Liver (tissue), 3 donors: ENCODE results near the gene ALDH1B1.

ENCODE experiments used
- CTCF ChIP-seq: fragments of 150-350 bp; IDR thresholded peaks from 2 replicates; pipeline ENCODE4 v1.5.1; 2017; ENCODE audit warnings: improper control_type of control experiment, low read depth, low read length; ENCODE audit not compliant: missing input control
- EGR1 ChIP-seq, 2 donors: IDR thresholded peaks; 2 replicates each; pipeline ENCODE4 v1.6.1; 2016 to 2018; ENCODE audit warnings: antibody characterized with exemption in 2 of 2, low read depth in 2 of 2
- FOXA1 ChIP-seq: IDR thresholded peaks from 2 replicates; pipeline ENCODE4 v1.6.1; 2016; ENCODE audit warnings: antibody characterized with exemption
- JUND ChIP-seq, 2 donors: IDR thresholded peaks; 2 replicates each; pipeline ENCODE4 v1.6.1; 2016; ENCODE audit warnings: antibody characterized with exemption in 2 of 2
- RAD21 ChIP-seq, 2 donors: IDR thresholded peaks; 2 replicates each; pipeline ENCODE4 v1.6.1; 2016; ENCODE audit warnings: antibody characterized with exemption in 2 of 2, mild to moderate bottlenecking in 2 of 2
- RXRA ChIP-seq, 2 donors: IDR thresholded peaks; 2 replicates each; pipeline ENCODE4 v1.6.1; 2017 to 2018; ENCODE audit warnings: antibody characterized with exemption in 2 of 2, mild to moderate bottlenecking in 1 of 2
- TAF1 ChIP-seq: conservative IDR thresholded peaks from 2 replicates; pipeline ENCODE4 v1.6.1; 2016; ENCODE audit warnings: antibody characterized with exemption, mild to moderate bottlenecking
- YY1 ChIP-seq: IDR thresholded peaks from 2 replicates; pipeline ENCODE4 v1.6.1; 2016; ENCODE audit warnings: antibody characterized with exemption, mild to moderate bottlenecking
- TF ChIP-seq, protein P1 (sequence below): IDR thresholded peaks from 2 replicates; pipeline ENCODE4 v1.6.1; 2016; ENCODE audit warnings: antibody characterized with exemption
- TF ChIP-seq, protein P2 (sequence below): IDR thresholded peaks from 2 replicates; pipeline ENCODE4 v1.6.1; 2016; ENCODE audit warnings: antibody characterized with exemption
- TF ChIP-seq, protein P3 (sequence below): IDR thresholded peaks from 2 replicates; pipeline ENCODE4 v1.6.1; 2016; ENCODE audit warnings: antibody characterized with exemption
- TF ChIP-seq, protein P4 (sequence below): IDR thresholded peaks from 2 replicates; pipeline ENCODE4 v1.6.1; 2016; ENCODE audit warnings: antibody characterized with exemption, mild to moderate bottlenecking
- donor health status: healthy.
- donor health status: healthy.

DNA sequence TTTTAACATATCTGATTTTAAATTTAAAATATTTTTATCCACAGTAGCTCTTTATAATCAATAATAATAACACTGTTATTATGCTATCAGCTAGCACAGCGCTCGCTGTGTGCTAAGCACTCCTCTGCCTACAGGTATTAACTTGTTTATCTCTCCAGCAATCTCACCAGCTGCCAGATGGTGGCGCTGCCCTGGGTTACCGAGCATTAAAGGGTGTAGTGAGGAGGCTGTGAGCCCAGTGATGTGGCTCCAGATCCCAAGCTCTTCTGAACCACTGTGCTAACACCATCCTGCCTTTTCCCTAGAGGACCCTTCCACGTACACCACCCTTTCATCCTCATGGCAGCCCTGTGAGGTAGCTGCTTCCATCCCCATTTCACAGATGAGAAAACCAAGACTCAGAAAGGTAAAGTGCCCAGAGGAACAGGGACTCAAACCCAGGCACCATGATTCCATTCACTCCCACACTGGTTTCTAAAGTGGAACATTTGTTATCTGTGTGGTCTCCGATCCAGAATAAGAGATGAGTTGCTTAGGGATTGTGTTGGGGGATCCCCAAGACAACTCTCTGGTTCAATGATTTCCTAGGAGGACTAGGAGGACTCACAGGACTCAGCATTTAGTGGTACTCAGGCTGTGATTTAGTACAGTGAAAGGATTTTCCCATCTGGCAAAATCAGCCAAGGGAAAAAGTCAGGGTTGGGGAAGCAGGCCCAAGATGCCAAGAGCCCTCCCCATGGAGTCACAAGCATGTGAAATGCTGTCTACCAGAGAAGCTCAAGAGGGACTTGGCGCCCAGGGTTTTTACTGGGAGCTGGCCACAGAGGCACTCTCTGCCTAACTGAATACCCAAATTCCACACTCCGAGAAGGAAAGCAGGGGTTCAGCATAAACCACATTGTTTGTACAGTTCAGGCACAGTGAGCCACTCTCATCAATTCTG, 24.8 kb downstream of the ALDH1B1 start:
- TF ChIP-seq EGR1 (IDR thresholded peaks at IDR 0.05; ENCODE audit: low read depth in 2 of 2) (no peak), CTCF (peak; percentile 8), RAD21 (IDR thresholded peaks at IDR 0.05) (peak in 1 of 2 donors; percentile 45), TAF1 (no peak), FOXA1 (no peak), RXRA (IDR thresholded peaks at IDR 0.05) (no peak), JUND (IDR thresholded peaks at IDR 0.05) (no peak), YY1 (no peak)
- TF ChIP-seq, protein P1, sequence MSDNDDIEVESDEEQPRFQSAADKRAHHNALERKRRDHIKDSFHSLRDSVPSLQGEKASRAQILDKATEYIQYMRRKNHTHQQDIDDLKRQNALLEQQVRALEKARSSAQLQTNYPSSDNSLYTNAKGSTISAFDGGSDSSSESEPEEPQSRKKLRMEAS: no peak
- TF ChIP-seq, protein P2, sequence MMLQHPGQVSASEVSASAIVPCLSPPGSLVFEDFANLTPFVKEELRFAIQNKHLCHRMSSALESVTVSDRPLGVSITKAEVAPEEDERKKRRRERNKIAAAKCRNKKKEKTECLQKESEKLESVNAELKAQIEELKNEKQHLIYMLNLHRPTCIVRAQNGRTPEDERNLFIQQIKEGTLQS: no peak
- TF ChIP-seq, protein P3, sequence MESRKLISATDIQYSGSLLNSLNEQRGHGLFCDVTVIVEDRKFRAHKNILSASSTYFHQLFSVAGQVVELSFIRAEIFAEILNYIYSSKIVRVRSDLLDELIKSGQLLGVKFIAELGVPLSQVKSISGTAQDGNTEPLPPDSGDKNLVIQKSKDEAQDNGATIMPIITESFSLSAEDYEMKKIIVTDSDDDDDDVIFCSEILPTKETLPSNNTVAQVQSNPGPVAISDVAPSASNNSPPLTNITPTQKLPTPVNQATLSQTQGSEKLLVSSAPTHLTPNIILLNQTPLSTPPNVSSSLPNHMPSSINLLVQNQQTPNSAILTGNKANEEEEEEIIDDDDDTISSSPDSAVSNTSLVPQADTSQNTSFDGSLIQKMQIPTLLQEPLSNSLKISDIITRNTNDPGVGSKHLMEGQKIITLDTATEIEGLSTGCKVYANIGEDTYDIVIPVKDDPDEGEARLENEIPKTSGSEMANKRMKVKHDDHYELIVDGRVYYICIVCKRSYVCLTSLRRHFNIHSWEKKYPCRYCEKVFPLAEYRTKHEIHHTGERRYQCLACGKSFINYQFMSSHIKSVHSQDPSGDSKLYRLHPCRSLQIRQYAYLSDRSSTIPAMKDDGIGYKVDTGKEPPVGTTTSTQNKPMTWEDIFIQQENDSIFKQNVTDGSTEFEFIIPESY: no peak
- TF ChIP-seq, protein P4, sequence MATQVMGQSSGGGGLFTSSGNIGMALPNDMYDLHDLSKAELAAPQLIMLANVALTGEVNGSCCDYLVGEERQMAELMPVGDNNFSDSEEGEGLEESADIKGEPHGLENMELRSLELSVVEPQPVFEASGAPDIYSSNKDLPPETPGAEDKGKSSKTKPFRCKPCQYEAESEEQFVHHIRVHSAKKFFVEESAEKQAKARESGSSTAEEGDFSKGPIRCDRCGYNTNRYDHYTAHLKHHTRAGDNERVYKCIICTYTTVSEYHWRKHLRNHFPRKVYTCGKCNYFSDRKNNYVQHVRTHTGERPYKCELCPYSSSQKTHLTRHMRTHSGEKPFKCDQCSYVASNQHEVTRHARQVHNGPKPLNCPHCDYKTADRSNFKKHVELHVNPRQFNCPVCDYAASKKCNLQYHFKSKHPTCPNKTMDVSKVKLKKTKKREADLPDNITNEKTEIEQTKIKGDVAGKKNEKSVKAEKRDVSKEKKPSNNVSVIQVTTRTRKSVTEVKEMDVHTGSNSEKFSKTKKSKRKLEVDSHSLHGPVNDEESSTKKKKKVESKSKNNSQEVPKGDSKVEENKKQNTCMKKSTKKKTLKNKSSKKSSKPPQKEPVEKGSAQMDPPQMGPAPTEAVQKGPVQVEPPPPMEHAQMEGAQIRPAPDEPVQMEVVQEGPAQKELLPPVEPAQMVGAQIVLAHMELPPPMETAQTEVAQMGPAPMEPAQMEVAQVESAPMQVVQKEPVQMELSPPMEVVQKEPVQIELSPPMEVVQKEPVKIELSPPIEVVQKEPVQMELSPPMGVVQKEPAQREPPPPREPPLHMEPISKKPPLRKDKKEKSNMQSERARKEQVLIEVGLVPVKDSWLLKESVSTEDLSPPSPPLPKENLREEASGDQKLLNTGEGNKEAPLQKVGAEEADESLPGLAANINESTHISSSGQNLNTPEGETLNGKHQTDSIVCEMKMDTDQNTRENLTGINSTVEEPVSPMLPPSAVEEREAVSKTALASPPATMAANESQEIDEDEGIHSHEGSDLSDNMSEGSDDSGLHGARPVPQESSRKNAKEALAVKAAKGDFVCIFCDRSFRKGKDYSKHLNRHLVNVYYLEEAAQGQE: no peak
